Progenitor cell of endocrine pancreas (in vitro differentiated cells): ENCODE results near the gene PTPRM. TPM values are rescaled to one million over a fixed set of nuclear protein-coding genes. Genes with fewer than 3 reads are reported as not detected.

ENCODE experiments used
- DNase-seq: peaks from one replicate; pipeline ENCODE4 v3.0.0; 2021; ENCODE audit warnings: low spot score; ENCODE audit not compliant: unreplicated experiment
- H3K27ac Mint-ChIP-seq: 2 replicates; pipeline ENCODE4 v1.8.0; 2021; ENCODE audit warnings: mild to moderate bottlenecking, moderate library complexity, mixed read lengths
- H3K27me3 Mint-ChIP-seq: 2 replicates; pipeline ENCODE4 v1.8.0; 2021; ENCODE audit warnings: mixed read lengths
- H3K36me3 Mint-ChIP-seq: 2 replicates; pipeline ENCODE4 v1.8.0; 2022; ENCODE audit warnings: mixed read lengths; ENCODE audit not compliant: insufficient read depth
- H3K4me1 Mint-ChIP-seq: 2 replicates; pipeline ENCODE4 v1.8.0; 2021; ENCODE audit warnings: low read depth, mixed read lengths
- H3K4me3 Mint-ChIP-seq: 2 replicates; pipeline ENCODE4 v1.8.0; 2021; ENCODE audit warnings: low read depth, mild to moderate bottlenecking, moderate library complexity, mixed read lengths
- H3K9me3 Mint-ChIP-seq: 2 replicates; pipeline ENCODE4 v1.8.0; 2021; ENCODE audit warnings: low read depth, mixed read lengths
- CTCF ChIP-seq: fragments of 200-600 bp; sonication (generic); IDR thresholded peaks from one replicate; pipeline ENCODE4 v1.5.0; 2021; ENCODE audit warnings: antibody characterized with exemption, mild to moderate bottlenecking; ENCODE audit not compliant: unreplicated experiment
- total RNA-seq: library from RNA; stranded (reverse); gene quantifications from 2 replicates; pipeline ENCODE4 v1.2.1, GENCODE V29; 2021

The PTPRM gene
- total RNA-seq, 1 donor from 2014 or later, result 23.2 TPM

DNA sequence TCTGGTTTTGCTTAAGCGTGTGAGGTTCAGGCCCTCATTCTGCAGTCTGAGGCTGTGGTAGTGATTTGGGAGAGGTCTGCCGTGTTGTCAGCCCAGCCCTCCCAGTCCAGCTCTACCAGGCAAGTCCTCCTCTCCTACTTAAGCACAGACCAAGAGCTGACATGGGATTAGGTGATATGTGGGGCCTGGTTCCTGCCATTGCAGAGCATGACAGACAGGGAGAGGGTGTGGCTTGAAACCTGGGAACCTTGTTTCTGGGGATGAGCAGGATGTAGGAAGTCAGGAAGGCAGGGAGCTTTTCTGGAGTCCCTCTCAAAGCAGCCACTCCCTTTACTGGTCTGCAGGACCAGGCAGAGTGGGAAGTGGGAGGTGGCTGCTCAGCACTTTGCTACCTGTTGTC is 38.6 kb downstream of the PTPRM start:
- no peak overlapping the region for H3K4me3 Mint-ChIP-seq
- no peak for DNase-seq
- H3K9me3 Mint-ChIP-seq, result no peaks in the 10 kb centered on the region
- peaks cover 10% of the 10 kb centered on the region for H3K4me1 Mint-ChIP-seq
- peaks cover 10% of the 10 kb centered on the region for H3K27me3 Mint-ChIP-seq
- no peak for TF ChIP-seq CTCF
- no peak overlapping the region for H3K27ac Mint-ChIP-seq
- H3K36me3 Mint-ChIP-seq, result no peaks in the 10 kb centered on the region

DNA sequence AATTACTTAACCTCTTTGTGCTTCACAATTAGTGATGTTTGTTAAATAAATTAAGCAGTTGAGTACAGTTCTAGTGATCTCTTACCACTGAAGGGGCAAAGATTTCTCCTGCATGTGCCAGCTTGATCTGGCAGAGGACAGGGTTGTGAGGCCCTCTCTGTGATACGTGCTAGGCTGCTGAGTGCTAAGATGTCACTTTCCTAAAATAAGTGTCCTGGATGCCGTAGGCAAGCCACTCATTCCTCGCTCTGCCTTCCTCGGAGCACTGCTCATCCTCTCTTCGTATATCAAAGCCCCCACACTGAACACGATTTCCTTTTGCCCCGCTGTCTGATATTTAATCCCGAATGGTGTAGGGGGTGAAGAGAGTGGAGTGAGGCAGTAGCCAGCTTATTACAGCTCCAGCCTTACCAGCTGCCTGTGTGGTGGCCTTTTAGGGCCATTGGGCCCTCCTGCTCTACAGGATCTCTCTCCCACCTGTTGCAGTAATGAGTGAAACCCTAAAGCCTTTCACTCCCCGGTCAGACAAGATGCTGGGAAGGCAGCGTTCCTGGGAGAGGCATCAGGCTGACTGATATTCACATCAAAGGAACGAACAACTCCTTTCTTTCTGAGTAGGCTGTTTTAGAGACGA is 40.5 kb downstream of the PTPRM start:
- H3K4me1 Mint-ChIP-seq, result peaks cover 10% of the 10 kb centered on the region
- H3K27me3 Mint-ChIP-seq, result peaks cover 12% of the 10 kb centered on the region
- TF ChIP-seq CTCF, result no peak
- H3K36me3 Mint-ChIP-seq, result no peaks in the 10 kb centered on the region
- H3K4me3 Mint-ChIP-seq, result no peak overlapping the region
- no peaks in the 10 kb centered on the region for H3K9me3 Mint-ChIP-seq
- no peak overlapping the region for H3K27ac Mint-ChIP-seq
- no peak for DNase-seq

DNA sequence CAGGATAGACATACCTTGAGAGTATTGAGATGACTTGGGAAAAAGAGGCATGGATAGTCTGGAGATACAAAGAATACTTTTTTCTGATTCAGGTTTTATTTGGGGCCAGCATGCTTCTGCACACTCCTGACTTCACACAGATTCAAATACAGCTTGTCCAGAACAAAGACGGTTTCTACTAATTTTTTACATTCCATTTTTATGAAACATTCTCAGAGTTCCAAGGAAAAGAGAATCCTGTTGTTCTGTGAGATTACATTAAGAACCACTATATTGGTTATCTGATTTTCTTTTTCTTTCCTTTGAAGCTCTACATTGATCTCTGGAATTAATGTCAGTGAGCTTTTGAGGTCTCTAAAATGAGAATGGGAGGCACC is 41.0 kb downstream of the PTPRM start:
- no peak overlapping the region for H3K27ac Mint-ChIP-seq
- H3K9me3 Mint-ChIP-seq, result no peaks in the 10 kb centered on the region
- peaks cover 9% of the 10 kb centered on the region for H3K4me1 Mint-ChIP-seq
- no peak for DNase-seq
- H3K36me3 Mint-ChIP-seq, result no peaks in the 10 kb centered on the region
- H3K27me3 Mint-ChIP-seq, result peaks cover 12% of the 10 kb centered on the region
- no peak overlapping the region for H3K4me3 Mint-ChIP-seq
- TF ChIP-seq CTCF, result no peak

GRCh38 chr18:7608781-7609201 is 41.7 kb downstream of the PTPRM start:
- H3K27ac Mint-ChIP-seq, result no peak overlapping the region
- TF ChIP-seq CTCF, result no peak
- DNase-seq, result no peak
- peaks cover 5% of the 10 kb centered on the region for H3K4me1 Mint-ChIP-seq
- H3K27me3 Mint-ChIP-seq, result peaks cover 12% of the 10 kb centered on the region
- H3K36me3 Mint-ChIP-seq, result no peaks in the 10 kb centered on the region
- no peak overlapping the region for H3K4me3 Mint-ChIP-seq
- H3K9me3 Mint-ChIP-seq, result no peaks in the 10 kb centered on the region

DNA sequence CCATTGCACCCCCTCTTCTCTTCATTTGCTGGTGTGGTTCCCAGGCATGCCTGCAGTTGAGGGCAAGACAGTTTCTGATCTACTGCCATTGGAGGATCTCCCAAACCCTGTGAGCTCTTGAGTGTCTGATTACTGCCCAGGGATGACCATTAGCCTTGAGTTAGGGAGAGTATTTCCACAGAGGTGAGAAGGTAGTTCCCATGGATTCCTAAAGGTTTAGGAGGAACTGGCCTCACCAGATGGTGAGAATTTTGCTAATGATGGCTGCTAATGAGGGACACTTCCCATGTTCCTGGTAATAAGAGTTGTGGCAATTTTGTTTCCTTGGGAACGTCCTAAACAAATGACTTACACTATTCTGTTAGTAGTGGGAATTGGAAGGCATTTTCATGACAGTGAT is 42.5 kb downstream of the PTPRM start:
- H3K4me1 Mint-ChIP-seq, result peaks cover 8% of the 10 kb centered on the region
- H3K36me3 Mint-ChIP-seq, result no peaks in the 10 kb centered on the region
- no peak for TF ChIP-seq CTCF
- no peak overlapping the region for H3K4me3 Mint-ChIP-seq
- DNase-seq, result no peak
- no peaks in the 10 kb centered on the region for H3K9me3 Mint-ChIP-seq
- H3K27me3 Mint-ChIP-seq, result peaks cover 12% of the 10 kb centered on the region
- H3K27ac Mint-ChIP-seq, result no peak overlapping the region
